OCI-LY3 (cell line): ENCODE measurements around the gene TARDBP.

Experiments
- EZH2phosphoT487 ChIP-seq: fragments of 200-600 bp; shearing (Covaris generic); IDR thresholded peaks from 2 replicates; pipeline ENCODE4 v1.6.1; 2018; ENCODE audit warnings: antibody characterized with exemption, mixed run types, low read depth
- TF ChIP-seq, protein P1 (sequence below): fragments of 200-600, 300-600 bp; sonication (generic); IDR thresholded peaks from 2 replicates; pipeline ENCODE4 v1.5.1; 2014; ENCODE audit warnings: antibody characterized with exemption, low read length, low read depth

DNA sequence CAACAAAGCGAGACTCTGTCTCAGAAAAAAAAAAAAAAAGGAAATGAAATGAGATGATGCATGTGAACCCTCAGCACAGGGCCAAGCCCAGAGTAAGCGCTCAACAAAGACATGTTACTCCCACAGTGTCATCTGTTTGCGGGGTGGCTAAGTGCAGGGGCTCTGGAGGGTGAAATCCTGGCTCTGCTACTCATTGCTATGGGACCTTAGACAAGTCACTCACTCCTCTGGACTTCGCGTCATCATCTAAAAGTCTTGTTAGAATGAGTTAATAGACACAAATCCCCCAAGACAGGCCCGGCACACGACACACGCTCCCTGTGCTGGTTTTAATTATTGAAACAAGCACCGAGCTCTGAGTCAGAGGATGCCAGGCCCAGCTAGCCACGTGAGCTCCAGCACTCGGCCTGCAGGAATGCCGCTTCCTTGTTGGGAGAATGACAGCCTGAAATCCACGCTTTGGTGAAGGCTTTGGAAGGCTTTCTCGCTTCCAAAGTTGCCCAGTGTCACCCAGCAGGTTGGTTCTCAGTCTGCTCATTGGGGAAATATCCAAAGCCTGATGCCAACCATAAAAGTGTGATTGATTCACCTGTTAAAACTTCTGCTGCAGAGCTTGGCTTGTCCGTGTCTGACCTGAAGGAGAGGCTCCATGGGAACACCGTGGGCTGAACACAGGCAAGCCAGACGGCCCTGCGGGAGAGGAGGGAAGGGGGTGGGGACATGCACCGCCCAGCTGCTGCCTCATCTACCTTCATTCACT is 36.7 kb upstream of the TARDBP start:
- TF ChIP-seq, protein P1, sequence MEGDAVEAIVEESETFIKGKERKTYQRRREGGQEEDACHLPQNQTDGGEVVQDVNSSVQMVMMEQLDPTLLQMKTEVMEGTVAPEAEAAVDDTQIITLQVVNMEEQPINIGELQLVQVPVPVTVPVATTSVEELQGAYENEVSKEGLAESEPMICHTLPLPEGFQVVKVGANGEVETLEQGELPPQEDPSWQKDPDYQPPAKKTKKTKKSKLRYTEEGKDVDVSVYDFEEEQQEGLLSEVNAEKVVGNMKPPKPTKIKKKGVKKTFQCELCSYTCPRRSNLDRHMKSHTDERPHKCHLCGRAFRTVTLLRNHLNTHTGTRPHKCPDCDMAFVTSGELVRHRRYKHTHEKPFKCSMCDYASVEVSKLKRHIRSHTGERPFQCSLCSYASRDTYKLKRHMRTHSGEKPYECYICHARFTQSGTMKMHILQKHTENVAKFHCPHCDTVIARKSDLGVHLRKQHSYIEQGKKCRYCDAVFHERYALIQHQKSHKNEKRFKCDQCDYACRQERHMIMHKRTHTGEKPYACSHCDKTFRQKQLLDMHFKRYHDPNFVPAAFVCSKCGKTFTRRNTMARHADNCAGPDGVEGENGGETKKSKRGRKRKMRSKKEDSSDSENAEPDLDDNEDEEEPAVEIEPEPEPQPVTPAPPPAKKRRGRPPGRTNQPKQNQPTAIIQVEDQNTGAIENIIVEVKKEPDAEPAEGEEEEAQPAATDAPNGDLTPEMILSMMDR: no peak
- no peak for TF ChIP-seq EZH2phosphoT487
